PC-3 (cell line): ENCODE data around the gene SELENOF. TPM values are rescaled to one million over a fixed set of nuclear protein-coding genes. Genes with fewer than 3 reads are reported as not detected.

Source experiments
- ATAC-seq: fragments of 200-7000 bp; cut with Tn5 transposase; 2 replicates; pipeline ENCODE4 v1.9.1; 2020; ENCODE audit warnings: mild to moderate bottlenecking, moderate library complexity
- Bru-seq: library from RNA; stranded (reverse); fragments of 400-500 nt; gene quantifications from one replicate; lab custom pipeline; 2021; lab: Mats Ljungman, UMichigan
- BruChase-seq, 2 experiments: library from RNA; stranded (reverse); fragments of 400-500 nt; gene quantifications; one replicate each; lab custom pipeline; 2021; lab: Mats Ljungman, UMichigan
- BruUV-seq: library from RNA; stranded (reverse); fragments of 400-500 nt; replicated peaks from 2 replicates; lab custom pipeline; 2021; lab: Mats Ljungman, UMichigan
- CTCF ChIA-PET: fragments of 300-600 bp; sonication (Branson Sonifier 250); formaldehyde crosslinking; loops from one replicate; lab custom pipeline; 2022; ENCODE audit warnings: antibody characterized with exemption; lab: Charles Lee
- POLR2A ChIA-PET: fragments of 300-600 bp; sonication (Branson Sonifier 250); formaldehyde crosslinking; loops from one replicate; lab custom pipeline; 2022; ENCODE audit warnings: antibody characterized with exemption; ENCODE audit not compliant: unreplicated experiment; lab: Charles Lee
- DNase-seq: peaks from one replicate; pipeline ENCODE4 v3.0.0-alpha.2; 2015
- H2AFZ ChIP-seq: fragments of 300-600 bp; sonication (generic); 2 replicates; pipeline ENCODE4 v1.6.0; 2016; ENCODE audit warnings: antibody characterized with exemption, low read length
- H3F3A ChIP-seq: fragments of 300-600 bp; sonication (generic); one replicate; pipeline ENCODE4 v1.6.0; 2017; ENCODE audit warnings: antibody characterized with exemption, low read length, control low read depth, mild to moderate bottlenecking; ENCODE audit not compliant: unreplicated experiment
- H3K27ac ChIP-seq: fragments of 300-600 bp; sonication (generic); 2 replicates; pipeline ENCODE4 v1.5.1; 2016; ENCODE audit warnings: mild to moderate bottlenecking, low read length
- H3K27me3 ChIP-seq: fragments of 300-600 bp; sonication (generic); 2 replicates; pipeline ENCODE4 v1.6.1; 2016; ENCODE audit warnings: low read length, mixed read lengths
- H3K36me3 ChIP-seq: fragments of 300-600 bp; sonication (generic); 2 replicates; pipeline ENCODE4 v1.6.1; 2016; ENCODE audit warnings: low read depth, mixed run types, low read length, mixed read lengths
- H3K4me1 ChIP-seq: fragments of 300-600 bp; sonication (generic); 2 replicates; pipeline ENCODE4 v1.5.1; 2016; ENCODE audit warnings: low read length; ENCODE audit not compliant: insufficient read depth
- H3K4me2 ChIP-seq: fragments of 300-600 bp; sonication (generic); 2 replicates; pipeline ENCODE4 v1.6.0; 2016; ENCODE audit warnings: low read length
- H3K4me3 ChIP-seq: fragments of 300-600 bp; sonication (generic); 2 replicates; pipeline ENCODE4 v1.5.1; 2016; ENCODE audit warnings: mild to moderate bottlenecking, low read length, mixed read lengths
- H3K79me2 ChIP-seq: fragments of 300-600 bp; sonication (generic); 2 replicates; pipeline ENCODE4 v1.6.1; 2017; ENCODE audit warnings: low read length, mixed read lengths
- H3K9ac ChIP-seq: fragments of 300-600 bp; sonication (generic); 2 replicates; pipeline ENCODE4 v1.6.0; 2016; ENCODE audit warnings: mild to moderate bottlenecking, low read length
- H3K9me2 ChIP-seq: fragments of 300-600 bp; sonication (generic); replicated peaks from 2 replicates; pipeline ENCODE4 v1.6.1; 2016; ENCODE audit warnings: mixed run types, low read length, mixed read lengths
- H3K9me3 ChIP-seq: fragments of 300-600 bp; sonication (generic); 2 replicates; pipeline ENCODE4 v1.6.1; 2016; ENCODE audit warnings: low read length, mixed read lengths
- H4K20me1 ChIP-seq: fragments of 300-600 bp; sonication (generic); 2 replicates; pipeline ENCODE4 v1.6.1; 2016; ENCODE audit warnings: low read length, mixed read lengths
- CTCF ChIP-seq: fragments of 300-600 bp; sonication (generic); conservative IDR thresholded peaks from 2 replicates; pipeline ENCODE4 v1.5.1; 2017; ENCODE audit warnings: antibody characterized with exemption, low read depth, mild to moderate bottlenecking, low read length
- EZH2 ChIP-seq: fragments of 300-600 bp; sonication (generic); IDR thresholded peaks from one replicate; pipeline ENCODE4 v1.6.1; 2017; ENCODE audit warnings: antibody characterized with exemption, mild to moderate bottlenecking, low read length; ENCODE audit not compliant: unreplicated experiment
- EZH2phosphoT487 ChIP-seq: fragments of 300-600 bp; sonication (generic); IDR thresholded peaks from 2 replicates; pipeline ENCODE4 v1.6.1; 2018; ENCODE audit warnings: mild to moderate bottlenecking, antibody characterized with exemption, low read length, borderline replicate concordance
- intact Hi-C: fragments of 100-400 bp; cut with micrococcal nuclease; formaldehyde crosslinking; loops from 2 replicates; pipeline ENCODE4 v1.9.0; 2023
- long read RNA-seq: library from polyadenylated mRNA; unstranded; transcript quantifications from one replicate; pipeline ENCODE4 v2.0.0, GENCODE V29; 2021; ENCODE audit not compliant: unreplicated experiment
- total RNA-seq: library from RNA; depleted of rRNA; stranded (reverse); fragments of >200 nt; gene quantifications from 2 replicates; pipeline ENCODE4 v1.2.3, GENCODE V29; 2014; rRNA removed

SELENOF gene
- total RNA-seq (143 and 174 TPM in 2 replicates), Bru-seq, nascent RNA (percentile 90 among the genes with signal in this experiment), BruChase-seq, experiment 1, labeled RNA remaining after a 6-hour chase (percentile 85 among the genes with signal in this experiment), BruChase-seq, experiment 2, labeled RNA remaining after a 2-hour chase (percentile 83 among the genes with signal in this experiment)
- long read RNA-seq, transcript SELENOF-202 (4 exons, 1,220 nt) = minor isoform, 38 of 411 reads
- long read RNA-seq, transcript SELENOF-201 (5 exons, 1,781 nt) = major isoform, 294 of 411 reads
- long read RNA-seq, transcript SELENOF-205 (5 exons, 831 nt) = minor isoform, 5 of 411 reads
- long read RNA-seq, partial matches to known transcripts = 3 of 411 reads
- long read RNA-seq, other reads (novel, unspliced or antisense) = 70 of 411 reads

- intact Hi-C loops = loop anchor here (2.0 to 10.0 kb wide), 4 partner anchors 42 to 209 kb away; partner anchors contain the start of gene SH3GLB1
- peak within 1 kb of the TSS; percentile 99 for H3K4me3 ChIP-seq
- H3K9me2 ChIP-seq = no peaks in the 10 kb centered on the region
- TF ChIP-seq CTCF = no peak
- no peak for TF ChIP-seq EZH2
- TF ChIP-seq EZH2phosphoT487 = no peak
- H3K79me2 ChIP-seq = peaks cover 86% of the 10 kb centered on the region
- ATAC-seq = peak; percentile 83
- peaks cover 17% of the 10 kb centered on the region for H3K4me1 ChIP-seq
- no peaks in the 10 kb centered on the region for H3F3A ChIP-seq
- BruUV-seq = no TSS peak
- peak within 1 kb of the TSS; percentile 68 for H3K27ac ChIP-seq
- DNase-seq = peak; percentile 100
- H3K27me3 ChIP-seq = no peaks in the 10 kb centered on the region
- peak within 1 kb of the TSS; percentile 94 for H3K9ac ChIP-seq
- H2AFZ ChIP-seq = peak within 1 kb of the TSS; percentile 98
- H3K36me3 ChIP-seq = peaks cover 4% of the 10 kb centered on the region; the same call in 1 of the 2 replicates
- POLR2A ChIA-PET = interaction anchor here (0.5 to 0.8 kb wide), 3 partner anchors 21 to 171 kb away, joined by 3 to 33 read pairs (median 4); no protein-coding TSS in a partner anchor
- peaks cover 28% of the 10 kb centered on the region for H4K20me1 ChIP-seq
- H3K9me3 ChIP-seq = no peaks in the 10 kb centered on the region
- CTCF ChIA-PET = interaction anchor here (0.5 to 2.3 kb wide), 5 partner anchors 51 to 412 kb away, joined by 3 to 8 read pairs (median 3); partner anchors contain the start of gene SH3GLB1
- peak within 1 kb of the TSS; percentile 96 for H3K4me2 ChIP-seq
Measured at GRCh38 chr1:86913896-86914600, at the start of gene SELENOF. Gene SELENOF, minus strand, starts transcription at chr1:86914126. Its CDS starts 15 bp downstream, at chr1:86914111.

DNA sequence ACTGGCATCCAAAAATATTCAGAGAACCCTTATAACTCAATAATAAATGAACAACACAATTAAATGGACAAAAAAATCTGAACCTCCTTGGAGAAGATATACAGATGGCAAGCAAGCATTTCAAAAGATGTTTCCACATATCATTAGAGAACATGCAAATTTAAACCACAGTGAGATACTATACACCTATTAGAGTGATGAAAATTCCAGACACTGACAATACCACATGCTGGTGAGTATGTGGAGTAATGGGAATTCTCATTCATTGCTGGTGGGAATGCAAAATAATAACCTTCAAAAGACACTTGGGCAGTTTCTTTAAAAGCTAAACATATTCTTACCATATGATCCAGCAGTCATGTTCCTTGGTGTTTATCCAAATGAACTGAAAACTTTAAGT lies 46.6 kb upstream of the SELENOF start:
- H3K4me3 ChIP-seq = no peak overlapping the region
- H2AFZ ChIP-seq = no peak overlapping the region
- no peaks in the 10 kb centered on the region for H3K27me3 ChIP-seq
- TF ChIP-seq CTCF (no peak), EZH2 (no peak), EZH2phosphoT487 (no peak)
- no TSS peak for BruUV-seq
- H3K27ac ChIP-seq = no peak overlapping the region
- H3K79me2 ChIP-seq = no peaks in the 10 kb centered on the region
- no peaks in the 10 kb centered on the region for H4K20me1 ChIP-seq
- H3K36me3 ChIP-seq = no peaks in the 10 kb centered on the region
- H3K9me3 ChIP-seq = no peaks in the 10 kb centered on the region
- H3F3A ChIP-seq = no peaks in the 10 kb centered on the region
- POLR2A ChIA-PET = no interaction called here
- no peak overlapping the region for H3K4me2 ChIP-seq
- no peak overlapping the region for H3K9ac ChIP-seq
- H3K9me2 ChIP-seq = no peaks in the 10 kb centered on the region
- no peaks in the 10 kb centered on the region for H3K4me1 ChIP-seq
- ATAC-seq (no peak), DNase-seq (no peak)
- intact Hi-C loops = no loop called here
- CTCF ChIA-PET = no interaction called here
